PC-3 (cell line): ENCODE data around the gene GPC3. TPM values are rescaled to one million over a fixed set of nuclear protein-coding genes. Genes with fewer than 3 reads are reported as not detected.
"Not testable (repeated sequence)": the region's sequence is repeated elsewhere in the genome, so short reads cannot be mapped to it uniquely, and the experiment has no call there.

Source experiments
- ATAC-seq: fragments of 200-7000 bp; cut with Tn5 transposase; 2 replicates; pipeline ENCODE4 v1.9.1; 2020; ENCODE audit warnings: mild to moderate bottlenecking, moderate library complexity
- BruUV-seq: library from RNA; stranded (reverse); fragments of 400-500 nt; replicated peaks from 2 replicates; lab custom pipeline; 2021; lab: Mats Ljungman, UMichigan
- CTCF ChIA-PET: fragments of 300-600 bp; sonication (Branson Sonifier 250); formaldehyde crosslinking; loops from one replicate; lab custom pipeline; 2022; ENCODE audit warnings: antibody characterized with exemption; lab: Charles Lee
- POLR2A ChIA-PET: fragments of 300-600 bp; sonication (Branson Sonifier 250); formaldehyde crosslinking; loops from one replicate; lab custom pipeline; 2022; ENCODE audit warnings: antibody characterized with exemption; ENCODE audit not compliant: unreplicated experiment; lab: Charles Lee
- DNase-seq: peaks from one replicate; pipeline ENCODE4 v3.0.0-alpha.2; 2015
- H2AFZ ChIP-seq: fragments of 300-600 bp; sonication (generic); 2 replicates; pipeline ENCODE4 v1.6.0; 2016; ENCODE audit warnings: antibody characterized with exemption, low read length
- H3F3A ChIP-seq: fragments of 300-600 bp; sonication (generic); one replicate; pipeline ENCODE4 v1.6.0; 2017; ENCODE audit warnings: antibody characterized with exemption, low read length, control low read depth, mild to moderate bottlenecking; ENCODE audit not compliant: unreplicated experiment
- H3K27ac ChIP-seq: fragments of 300-600 bp; sonication (generic); 2 replicates; pipeline ENCODE4 v1.5.1; 2016; ENCODE audit warnings: mild to moderate bottlenecking, low read length
- H3K27me3 ChIP-seq: fragments of 300-600 bp; sonication (generic); 2 replicates; pipeline ENCODE4 v1.6.1; 2016; ENCODE audit warnings: low read length, mixed read lengths
- H3K36me3 ChIP-seq: fragments of 300-600 bp; sonication (generic); 2 replicates; pipeline ENCODE4 v1.6.1; 2016; ENCODE audit warnings: low read depth, mixed run types, low read length, mixed read lengths
- H3K4me1 ChIP-seq: fragments of 300-600 bp; sonication (generic); 2 replicates; pipeline ENCODE4 v1.5.1; 2016; ENCODE audit warnings: low read length; ENCODE audit not compliant: insufficient read depth
- H3K4me2 ChIP-seq: fragments of 300-600 bp; sonication (generic); 2 replicates; pipeline ENCODE4 v1.6.0; 2016; ENCODE audit warnings: low read length
- H3K4me3 ChIP-seq: fragments of 300-600 bp; sonication (generic); 2 replicates; pipeline ENCODE4 v1.5.1; 2016; ENCODE audit warnings: mild to moderate bottlenecking, low read length, mixed read lengths
- H3K79me2 ChIP-seq: fragments of 300-600 bp; sonication (generic); 2 replicates; pipeline ENCODE4 v1.6.1; 2017; ENCODE audit warnings: low read length, mixed read lengths
- H3K9ac ChIP-seq: fragments of 300-600 bp; sonication (generic); 2 replicates; pipeline ENCODE4 v1.6.0; 2016; ENCODE audit warnings: mild to moderate bottlenecking, low read length
- H3K9me2 ChIP-seq: fragments of 300-600 bp; sonication (generic); replicated peaks from 2 replicates; pipeline ENCODE4 v1.6.1; 2016; ENCODE audit warnings: mixed run types, low read length, mixed read lengths
- H3K9me3 ChIP-seq: fragments of 300-600 bp; sonication (generic); 2 replicates; pipeline ENCODE4 v1.6.1; 2016; ENCODE audit warnings: low read length, mixed read lengths
- H4K20me1 ChIP-seq: fragments of 300-600 bp; sonication (generic); 2 replicates; pipeline ENCODE4 v1.6.1; 2016; ENCODE audit warnings: low read length, mixed read lengths
- EZH2 ChIP-seq: fragments of 300-600 bp; sonication (generic); IDR thresholded peaks from one replicate; pipeline ENCODE4 v1.6.1; 2017; ENCODE audit warnings: antibody characterized with exemption, mild to moderate bottlenecking, low read length; ENCODE audit not compliant: unreplicated experiment
- EZH2phosphoT487 ChIP-seq: fragments of 300-600 bp; sonication (generic); IDR thresholded peaks from 2 replicates; pipeline ENCODE4 v1.6.1; 2018; ENCODE audit warnings: mild to moderate bottlenecking, antibody characterized with exemption, low read length, borderline replicate concordance
- intact Hi-C: fragments of 100-400 bp; cut with micrococcal nuclease; formaldehyde crosslinking; loops from 2 replicates; pipeline ENCODE4 v1.9.0; 2023
- total RNA-seq: library from RNA; depleted of rRNA; stranded (reverse); fragments of >200 nt; gene quantifications from 2 replicates; pipeline ENCODE4 v1.2.3, GENCODE V29; 2014
- TF ChIP-seq, protein P1 (sequence below): fragments of 300-600 bp; sonication (generic); conservative IDR thresholded peaks from 2 replicates; pipeline ENCODE4 v1.5.1; 2017; ENCODE audit warnings: antibody characterized with exemption, low read depth, mild to moderate bottlenecking, low read length

GPC3 gene
- total RNA-seq, 1 experiment from 2014 or later: not detected

DNA sequence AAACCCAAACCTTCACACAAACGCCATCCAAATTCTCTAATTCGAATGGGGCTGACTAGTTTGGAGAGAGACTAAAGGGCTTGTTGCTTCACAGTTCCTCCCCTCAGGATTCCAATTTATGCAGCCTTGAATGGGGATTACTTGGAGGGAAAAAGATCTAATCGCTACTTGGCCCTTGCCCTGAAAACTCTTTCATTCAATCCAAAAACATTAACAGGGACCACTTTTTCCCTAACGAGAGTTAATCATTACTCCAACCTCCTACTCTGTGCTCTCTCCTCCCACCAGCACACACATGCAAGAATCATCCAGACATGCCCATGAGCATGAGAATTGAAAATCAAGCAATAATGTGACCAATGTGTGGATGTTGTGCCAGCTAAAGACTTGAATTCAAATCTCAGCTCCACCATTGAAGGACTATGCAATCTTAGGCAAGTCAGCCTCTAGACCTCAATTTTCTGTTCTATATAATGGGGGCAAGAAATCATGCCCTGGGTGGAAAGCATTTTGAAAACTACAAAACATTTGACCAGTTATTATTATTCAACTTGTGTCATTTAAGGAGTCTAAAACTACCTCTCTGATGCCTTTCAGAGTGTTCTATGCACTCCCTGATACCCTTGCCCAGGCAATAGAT is 34.3 kb upstream of the GPC3 start:
- intact Hi-C loops: no loop called here
- Histone ChIP-seq H3K36me3 (no peaks in the 10 kb centered on the region), H3F3A (no peaks in the 10 kb centered on the region), H3K9me3 (no peaks in the 10 kb centered on the region), H3K27me3 (peaks cover 10% of the 10 kb centered on the region; the same call in 1 of the 2 replicates), H3K79me2 (no peaks in the 10 kb centered on the region), H2AFZ (no peak overlapping the region), H3K9ac (no peak overlapping the region), H3K4me1 (no peaks in the 10 kb centered on the region), H3K4me3 (no peak overlapping the region), H4K20me1 (no peaks in the 10 kb centered on the region), H3K27ac (no peak overlapping the region), H3K4me2 (no peak overlapping the region), H3K9me2 (no peaks in the 10 kb centered on the region)
- CTCF ChIA-PET: no interaction called here
- no peak for TF ChIP-seq EZH2phosphoT487
- TF ChIP-seq EZH2: no peak
- TF ChIP-seq, protein P1, sequence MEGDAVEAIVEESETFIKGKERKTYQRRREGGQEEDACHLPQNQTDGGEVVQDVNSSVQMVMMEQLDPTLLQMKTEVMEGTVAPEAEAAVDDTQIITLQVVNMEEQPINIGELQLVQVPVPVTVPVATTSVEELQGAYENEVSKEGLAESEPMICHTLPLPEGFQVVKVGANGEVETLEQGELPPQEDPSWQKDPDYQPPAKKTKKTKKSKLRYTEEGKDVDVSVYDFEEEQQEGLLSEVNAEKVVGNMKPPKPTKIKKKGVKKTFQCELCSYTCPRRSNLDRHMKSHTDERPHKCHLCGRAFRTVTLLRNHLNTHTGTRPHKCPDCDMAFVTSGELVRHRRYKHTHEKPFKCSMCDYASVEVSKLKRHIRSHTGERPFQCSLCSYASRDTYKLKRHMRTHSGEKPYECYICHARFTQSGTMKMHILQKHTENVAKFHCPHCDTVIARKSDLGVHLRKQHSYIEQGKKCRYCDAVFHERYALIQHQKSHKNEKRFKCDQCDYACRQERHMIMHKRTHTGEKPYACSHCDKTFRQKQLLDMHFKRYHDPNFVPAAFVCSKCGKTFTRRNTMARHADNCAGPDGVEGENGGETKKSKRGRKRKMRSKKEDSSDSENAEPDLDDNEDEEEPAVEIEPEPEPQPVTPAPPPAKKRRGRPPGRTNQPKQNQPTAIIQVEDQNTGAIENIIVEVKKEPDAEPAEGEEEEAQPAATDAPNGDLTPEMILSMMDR: no peak
- no peak for ATAC-seq
- DNase-seq: no peak
- no TSS peak for BruUV-seq
- POLR2A ChIA-PET: no interaction called here

DNA sequence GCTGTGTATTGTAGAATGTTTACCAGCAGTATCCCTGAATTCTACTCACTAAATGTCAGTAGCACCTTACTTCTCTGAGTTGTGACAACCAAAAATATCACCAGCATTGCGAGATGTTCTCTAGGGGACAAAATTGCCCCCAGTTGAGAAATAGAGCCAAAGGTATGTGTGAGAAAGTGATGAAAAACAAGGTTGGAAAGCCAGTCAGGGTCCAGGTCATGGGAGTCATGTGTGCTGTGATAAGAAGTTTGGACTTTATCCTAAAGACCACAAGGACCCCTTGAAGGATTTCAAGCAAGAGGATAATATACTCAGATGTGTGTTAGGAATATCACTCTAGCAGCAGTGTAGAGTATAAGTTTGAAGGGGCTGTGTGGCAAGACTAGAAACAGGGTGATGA is 30.9 kb upstream of the GPC3 start:
- CTCF ChIA-PET, DNase-seq, H4K20me1 ChIP-seq, ATAC-seq, H2AFZ ChIP-seq, POLR2A ChIA-PET, H3F3A ChIP-seq, BruUV-seq, H3K79me2 ChIP-seq, H3K9ac ChIP-seq, H3K9me3 ChIP-seq, intact Hi-C loops, H3K27me3 ChIP-seq, H3K4me1 ChIP-seq, H3K9me2 ChIP-seq, H3K4me2 ChIP-seq, H3K27ac ChIP-seq, H3K4me3 ChIP-seq, H3K36me3 ChIP-seq: not testable (repeated sequence)

DNA sequence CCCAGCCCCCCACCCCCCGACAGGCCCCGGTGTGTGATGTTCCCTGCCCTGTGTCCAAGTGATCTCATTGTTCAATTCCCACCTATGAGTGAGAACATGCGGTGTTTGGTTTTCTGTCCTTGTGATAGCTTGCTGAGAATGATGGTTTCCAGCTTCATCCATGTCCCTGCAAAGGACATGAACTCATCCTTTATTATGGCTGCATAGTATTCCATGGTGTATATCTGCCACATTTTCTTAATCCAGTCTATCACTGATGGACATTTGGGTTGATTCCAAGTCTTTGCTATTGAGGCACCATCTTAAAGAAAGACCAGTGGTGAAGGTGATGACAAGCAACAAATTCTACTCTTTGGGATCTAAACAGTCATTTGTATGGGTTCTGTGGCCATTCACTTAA is 30.1 kb upstream of the GPC3 start:
- H3K4me3 ChIP-seq, CTCF ChIA-PET, H3K36me3 ChIP-seq, DNase-seq, H2AFZ ChIP-seq, H3K4me1 ChIP-seq, H4K20me1 ChIP-seq, intact Hi-C loops, BruUV-seq, H3K9me2 ChIP-seq, H3K27ac ChIP-seq, H3K79me2 ChIP-seq, ATAC-seq, H3K27me3 ChIP-seq, POLR2A ChIA-PET, H3K4me2 ChIP-seq, H3K9ac ChIP-seq, H3F3A ChIP-seq, H3K9me3 ChIP-seq: not testable (repeated sequence)

DNA sequence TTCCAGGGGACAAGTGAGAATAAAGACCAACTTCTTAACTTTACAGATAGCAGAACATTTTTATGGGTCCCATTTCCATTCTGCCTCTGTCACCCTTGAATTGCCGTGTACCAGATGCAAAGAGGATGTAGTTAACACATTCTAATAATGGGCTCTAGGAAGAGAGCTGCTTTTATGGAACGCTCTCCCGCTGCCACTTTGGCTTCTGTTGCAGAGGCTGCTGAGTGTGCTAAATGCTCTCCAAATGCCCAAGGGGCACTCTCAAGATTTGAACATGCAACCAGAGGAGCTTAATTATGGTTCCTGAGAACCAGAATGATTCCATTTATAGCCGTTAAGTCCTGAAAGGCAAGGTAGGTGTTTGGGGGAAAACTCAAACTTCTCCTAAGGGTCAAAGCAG is 28.1 kb upstream of the GPC3 start:
- Histone ChIP-seq H3K4me3 (no peak overlapping the region), H3K27ac (no peak overlapping the region), H3F3A (no peaks in the 10 kb centered on the region), H2AFZ (no peak overlapping the region), H3K9me2 (no peaks in the 10 kb centered on the region), H3K27me3 (no peaks in the 10 kb centered on the region), H4K20me1 (no peaks in the 10 kb centered on the region), H3K9me3 (no peaks in the 10 kb centered on the region), H3K79me2 (no peaks in the 10 kb centered on the region), H3K4me1 (no peaks in the 10 kb centered on the region), H3K36me3 (no peaks in the 10 kb centered on the region), H3K9ac (no peak overlapping the region), H3K4me2 (no peak overlapping the region)
- no peak for DNase-seq
- no peak for TF ChIP-seq EZH2phosphoT487
- no TSS peak for BruUV-seq
- ChIA-PET CTCF (no interaction called here), POLR2A (no interaction called here)
- intact Hi-C loops: no loop called here
- ATAC-seq: no peak
